HG03521 (cell line): ENCODE data around the gene ARHGAP21.

Experiments used
- ATAC-seq: cut with Tn5 transposase; IDR thresholded peaks from one replicate; pipeline ENCODE4 v1.9.1; 2021; ENCODE audit warnings: mild to moderate bottlenecking, moderate library complexity; ENCODE audit not compliant: unreplicated experiment

ARHGAP21 gene

DNA sequence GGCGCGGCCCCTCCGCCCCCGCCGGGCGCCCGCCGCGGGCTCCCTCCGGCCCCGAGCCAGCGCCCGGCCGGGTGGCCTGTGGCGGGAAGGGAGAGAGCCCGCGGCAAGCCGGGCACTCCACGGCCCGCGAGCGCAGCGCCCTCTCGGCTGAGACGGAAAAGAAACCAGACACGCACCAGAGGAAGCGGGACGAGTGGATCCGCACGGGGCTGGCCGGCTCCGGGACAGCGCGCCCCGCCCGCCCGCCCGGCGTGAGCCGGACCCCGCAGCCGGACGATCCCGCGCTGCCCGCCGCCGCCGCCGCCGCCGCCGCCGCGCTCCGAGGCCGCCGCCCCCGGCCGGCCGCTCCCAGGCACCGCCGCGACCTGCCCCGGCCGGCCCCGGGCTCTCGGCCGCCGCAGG lies 300 bp downstream of the ARHGAP21 start:
- ATAC-seq: peak; percentile 17

DNA sequence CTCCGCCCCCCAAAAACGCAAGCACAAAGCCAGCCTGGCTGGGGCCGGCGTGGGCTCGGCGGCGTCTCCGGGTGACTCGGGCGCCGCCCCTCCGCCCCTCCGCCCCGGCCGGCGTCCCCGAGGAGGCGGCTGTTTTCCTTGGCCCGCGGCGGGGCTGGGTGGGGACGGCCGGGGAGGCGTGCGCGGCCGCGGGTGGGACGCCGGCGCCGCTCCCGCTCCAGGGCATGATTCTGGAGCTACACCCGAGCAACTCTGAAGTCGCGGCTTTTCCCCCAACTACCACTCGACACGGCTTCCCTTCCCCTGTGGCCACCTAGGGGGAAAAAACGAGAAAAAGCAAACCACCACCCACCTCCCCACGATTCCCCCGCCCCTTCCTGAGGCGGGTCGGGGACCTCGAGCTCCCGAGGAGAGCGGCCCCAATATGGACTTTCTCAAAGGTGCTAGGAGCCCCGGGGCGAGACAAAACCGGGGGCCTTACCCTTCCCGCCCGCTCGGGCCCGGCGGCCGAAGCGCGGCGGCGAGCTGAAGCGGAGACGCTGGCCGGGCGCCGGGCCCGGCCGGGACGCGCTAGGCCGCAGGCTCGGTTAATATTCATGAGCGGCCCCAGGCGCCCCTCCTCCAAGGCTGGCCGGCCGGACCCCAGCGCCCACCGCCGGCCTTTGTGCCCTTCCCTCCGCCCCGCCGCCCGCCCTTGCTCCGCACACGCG lies 856 bp downstream of the ARHGAP21 start:
- peak; percentile 16 for ATAC-seq

DNA sequence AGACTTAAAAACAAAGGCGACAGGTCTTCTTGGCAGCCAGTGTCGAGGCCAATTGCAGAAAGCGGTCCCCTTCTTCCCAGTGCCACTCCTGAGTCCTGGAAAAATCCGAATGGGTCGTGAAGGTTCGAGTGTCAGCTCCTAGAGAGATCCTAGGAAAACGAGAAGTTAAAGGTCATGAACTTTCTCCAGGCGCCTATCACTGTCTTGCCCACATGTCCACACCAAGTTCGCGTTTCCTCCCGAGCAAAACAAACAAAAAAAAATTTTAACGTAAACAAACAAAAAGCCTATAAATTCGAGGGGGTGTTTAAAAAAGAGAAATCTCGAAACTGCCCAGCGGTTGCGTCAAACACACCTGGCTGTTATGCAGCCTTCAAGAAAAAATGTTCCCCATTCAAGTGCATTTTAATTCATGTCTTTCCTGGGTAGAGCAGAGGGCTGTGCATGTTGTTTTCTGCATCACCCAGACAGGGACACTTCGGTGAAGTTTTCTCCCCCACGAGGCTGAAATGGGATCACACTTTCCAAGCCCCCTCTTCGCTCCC lies 1.5 kb downstream of the ARHGAP21 start:
- ATAC-seq: peak; percentile 0

DNA sequence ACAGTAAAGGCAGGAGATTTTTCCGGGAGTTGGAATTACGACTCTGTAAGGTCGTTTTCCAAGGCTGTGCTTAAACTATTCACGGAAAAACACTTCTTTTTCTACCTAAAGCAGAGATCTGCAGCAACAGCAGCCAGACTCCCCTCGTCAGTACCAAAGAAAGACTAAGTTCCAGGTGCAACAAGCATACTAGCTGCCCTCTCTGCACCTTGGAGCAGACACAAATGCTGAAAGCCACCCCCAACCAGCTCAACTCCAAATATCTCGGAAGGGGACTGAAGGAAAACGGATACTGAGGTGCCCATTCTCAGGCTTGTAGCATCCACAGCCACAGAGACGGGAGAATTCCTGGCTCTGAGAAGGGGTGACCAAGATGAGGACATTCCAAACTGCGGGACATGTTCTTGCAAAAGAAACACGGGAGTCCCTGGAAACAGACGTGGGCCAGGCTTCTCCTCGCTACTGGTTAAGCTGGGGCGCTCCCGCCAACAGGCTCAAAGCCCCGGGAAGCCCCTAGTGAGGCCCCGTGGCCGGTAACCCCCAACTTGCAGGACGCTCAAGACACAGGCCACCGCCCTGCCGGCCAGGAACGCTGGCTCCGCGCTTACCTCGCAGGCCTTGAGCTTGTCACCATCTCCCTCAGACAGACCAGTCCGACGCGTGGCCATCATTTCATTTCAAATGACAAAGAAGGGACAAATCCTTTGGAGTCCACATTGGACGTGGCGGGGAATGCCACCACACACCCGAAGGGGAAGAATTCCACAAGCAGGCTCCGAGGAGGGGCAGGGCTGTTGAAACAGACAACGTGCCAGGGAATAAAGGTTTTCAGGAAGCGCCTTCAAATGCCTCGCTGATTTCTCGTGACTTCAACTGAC lies 2.2 kb downstream of the ARHGAP21 start:
- ATAC-seq: no peak

DNA sequence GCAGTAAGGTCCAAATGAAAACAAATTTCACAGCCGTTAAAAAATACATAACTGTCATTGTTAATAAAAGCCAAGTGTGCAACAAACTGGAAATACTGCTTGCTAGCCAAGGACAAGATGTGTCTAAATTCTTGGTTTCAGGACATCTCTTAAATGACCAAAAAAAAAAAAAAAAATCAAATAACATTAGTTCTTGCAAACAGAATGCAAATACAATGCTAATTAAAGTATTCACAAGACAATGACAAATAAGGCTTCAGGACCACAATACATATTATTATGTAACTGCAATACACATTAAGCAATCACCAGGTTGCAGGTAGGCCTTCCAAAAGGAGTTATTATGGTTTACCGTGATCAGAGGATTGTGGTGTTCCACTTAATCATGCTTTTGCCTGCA lies 3.6 kb downstream of the ARHGAP21 start:
- ATAC-seq: no peak

DNA sequence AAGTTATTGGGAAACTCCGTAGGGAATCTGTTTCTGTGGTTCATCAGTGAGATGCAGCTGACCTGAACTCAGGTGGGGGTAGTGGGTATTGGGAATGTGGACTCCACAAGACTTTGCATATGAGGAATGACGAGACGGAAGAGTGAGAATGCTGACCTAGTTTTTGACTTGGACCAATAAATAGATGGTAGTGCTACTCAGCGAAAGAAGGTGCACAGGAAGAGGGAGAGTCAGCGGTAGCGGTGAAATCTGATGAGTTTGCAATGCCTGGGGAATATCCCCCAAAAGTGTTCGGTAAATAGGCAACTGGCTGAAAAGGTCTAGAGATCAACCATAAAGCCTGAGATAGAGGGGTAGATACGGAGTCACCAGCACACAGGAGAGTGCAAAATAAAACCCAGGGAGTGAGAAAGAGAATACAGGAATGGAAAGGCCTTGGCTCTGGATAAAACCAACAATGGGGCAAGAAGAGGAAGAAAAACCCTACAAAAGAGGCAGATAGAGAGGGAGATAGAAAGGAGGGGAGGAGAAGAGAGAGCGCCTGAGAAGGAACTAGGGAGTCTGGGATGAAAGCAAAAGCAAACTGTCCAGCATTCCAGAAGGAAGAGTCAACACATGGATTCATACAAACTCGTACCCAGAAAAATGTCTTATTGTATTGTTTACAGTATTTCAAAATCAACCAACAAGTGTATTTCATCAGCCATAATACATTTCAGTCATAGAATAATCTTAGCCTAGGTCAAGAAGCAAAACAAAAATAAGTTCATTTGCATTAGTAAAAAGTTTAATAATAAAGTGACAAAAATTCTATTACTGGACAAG lies 5.4 kb downstream of the ARHGAP21 start:
- ATAC-seq: no peak

DNA sequence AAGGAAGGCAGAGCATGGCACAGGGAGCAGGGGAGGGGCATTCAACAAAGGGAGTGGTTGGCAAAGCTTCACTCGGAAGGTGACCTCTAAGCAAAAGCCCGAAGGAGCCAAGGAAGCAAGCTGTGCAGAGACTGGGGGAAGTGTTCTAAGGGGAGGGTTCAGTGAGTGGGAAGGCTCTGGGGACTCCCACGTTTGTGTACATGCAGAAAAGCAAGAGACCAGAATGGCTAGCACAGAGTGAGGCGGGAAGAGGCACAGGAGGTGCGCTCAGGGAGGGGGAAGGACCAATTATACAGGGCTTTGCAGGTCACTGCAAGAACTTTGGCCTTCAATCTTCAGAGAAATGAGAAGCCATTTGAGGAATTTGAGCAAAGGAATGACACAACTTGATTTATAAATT lies 7.4 kb downstream of the ARHGAP21 start:
- ATAC-seq: no peak

DNA sequence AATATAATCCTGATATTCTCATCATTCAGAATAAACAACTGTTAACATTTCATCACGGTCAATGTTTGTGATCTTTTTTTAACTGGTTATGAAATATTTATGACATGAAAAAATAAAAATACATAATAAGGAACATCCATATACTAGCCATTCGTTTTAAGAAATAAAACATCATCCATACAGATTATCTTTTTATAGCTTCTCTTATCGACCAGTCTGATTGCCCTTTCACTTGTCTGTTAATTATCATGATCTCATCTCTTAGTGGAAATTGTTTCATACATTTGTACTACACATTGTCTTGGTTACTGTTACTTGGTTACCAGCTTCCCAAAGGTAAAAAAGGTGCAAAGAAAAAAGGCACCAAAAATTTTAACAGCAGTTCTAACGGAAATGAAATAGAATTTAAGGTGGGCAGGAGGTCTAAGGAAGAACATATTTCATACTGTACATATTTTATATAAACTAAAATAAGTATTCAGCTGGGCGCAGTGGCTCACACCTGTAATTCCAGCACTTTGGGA lies 8.4 kb downstream of the ARHGAP21 start:
- no peak for ATAC-seq

DNA sequence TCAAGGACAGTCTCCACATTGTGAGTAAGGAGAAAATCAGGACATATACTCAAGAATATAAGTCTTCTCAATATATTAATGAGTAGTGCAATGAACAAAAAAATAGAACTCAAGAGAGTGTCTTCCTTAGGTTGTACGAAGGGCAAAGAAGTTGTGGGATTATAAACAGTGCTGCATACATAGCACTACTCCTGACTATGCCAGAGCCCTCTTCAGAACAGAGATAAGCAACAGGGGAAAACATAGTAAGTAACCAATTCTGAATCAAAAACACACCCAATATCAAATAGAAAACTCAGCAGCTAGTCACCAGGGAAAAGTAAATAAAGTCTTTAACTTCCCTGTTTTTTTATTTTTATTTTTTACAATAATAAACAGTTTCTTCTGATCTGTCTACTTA lies 10.6 kb downstream of the ARHGAP21 start:
- ATAC-seq: no peak

DNA sequence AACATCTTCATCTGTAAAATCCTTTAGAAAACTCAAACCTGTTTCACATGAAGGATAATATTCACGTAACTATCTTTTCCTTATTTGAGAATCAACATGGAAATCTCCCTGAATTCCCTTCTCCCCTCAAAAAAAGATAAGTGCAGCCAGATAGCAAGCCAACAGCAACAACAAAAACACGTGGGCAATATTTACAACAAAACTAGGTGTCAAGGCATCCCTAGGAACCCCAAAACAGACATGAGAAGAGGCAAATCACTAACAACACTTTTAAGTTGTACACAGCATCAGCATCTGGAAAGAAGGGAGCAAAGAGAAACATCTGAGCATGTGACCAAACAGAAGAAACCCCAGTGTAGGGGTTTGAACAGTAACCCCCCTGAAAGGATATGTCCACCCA lies 12.2 kb downstream of the ARHGAP21 start:
- ATAC-seq: no peak

DNA sequence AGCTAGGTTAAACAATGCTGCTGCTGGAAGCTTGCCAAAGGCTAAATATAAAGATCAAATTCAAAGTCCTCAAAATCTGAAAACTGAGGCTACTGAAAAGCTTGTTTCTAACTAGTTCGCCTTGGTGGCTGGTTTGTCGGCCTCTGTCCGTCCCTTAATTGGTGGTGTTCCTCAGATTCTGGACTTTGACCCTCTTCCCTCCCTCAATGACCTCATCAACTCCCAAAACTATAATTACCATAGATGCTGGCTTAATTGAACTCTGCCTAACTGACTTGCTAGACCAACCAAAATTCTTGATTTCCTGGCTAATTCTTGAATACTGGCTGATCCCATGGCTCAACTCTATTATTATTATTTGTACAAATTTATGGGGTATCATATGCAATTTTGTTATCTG lies 15.6 kb downstream of the ARHGAP21 start:
- ATAC-seq: no peak

DNA sequence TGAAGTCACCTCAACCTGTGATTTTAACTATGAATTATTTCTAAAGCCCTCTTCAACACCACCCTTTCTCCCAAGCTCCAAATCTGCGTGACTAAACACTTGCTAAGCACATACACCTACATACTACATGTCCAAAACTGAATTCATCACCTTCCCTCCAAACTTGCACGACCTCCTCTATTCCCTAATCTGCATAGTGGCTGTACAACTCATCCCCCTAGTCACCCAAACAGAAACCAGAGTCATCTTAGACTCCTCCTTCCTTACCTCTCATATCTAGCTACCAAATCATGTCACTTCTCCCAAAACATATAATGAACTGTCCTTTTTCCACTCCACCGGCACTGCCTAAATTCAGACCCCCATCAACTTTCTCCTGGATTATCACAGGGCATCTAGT lies 16.2 kb downstream of the ARHGAP21 start:
- ATAC-seq: peak; percentile 46

DNA sequence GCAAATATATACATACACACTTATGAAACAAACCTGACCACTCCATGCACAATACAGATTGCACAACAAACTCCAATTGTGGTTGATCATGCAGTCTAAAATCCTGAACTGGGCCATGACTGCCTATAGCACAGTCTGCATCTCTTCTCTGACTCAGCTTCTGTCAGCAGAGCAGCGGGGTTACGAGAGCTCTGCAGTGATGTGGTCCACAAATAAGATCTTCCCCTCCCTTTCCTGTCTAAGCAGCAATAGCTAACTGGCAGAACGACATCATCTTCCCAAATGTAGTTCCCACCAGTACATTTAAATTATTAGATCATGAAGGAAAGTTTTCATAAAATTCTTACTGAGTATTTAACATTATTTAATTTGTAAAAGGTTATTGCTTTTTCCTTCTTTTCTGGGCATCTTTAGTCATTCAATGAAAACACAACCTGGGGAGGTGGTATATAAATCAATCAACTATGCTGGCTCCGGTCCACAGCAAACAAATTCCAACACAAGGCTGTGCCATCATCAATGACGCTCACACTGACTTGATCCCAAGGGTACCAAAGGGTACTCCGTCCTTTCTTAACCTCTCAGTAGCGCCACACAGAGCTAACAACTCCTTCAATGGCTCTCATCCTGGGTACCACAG lies 17.1 kb downstream of the ARHGAP21 start:
- ATAC-seq: peak; percentile 54

DNA sequence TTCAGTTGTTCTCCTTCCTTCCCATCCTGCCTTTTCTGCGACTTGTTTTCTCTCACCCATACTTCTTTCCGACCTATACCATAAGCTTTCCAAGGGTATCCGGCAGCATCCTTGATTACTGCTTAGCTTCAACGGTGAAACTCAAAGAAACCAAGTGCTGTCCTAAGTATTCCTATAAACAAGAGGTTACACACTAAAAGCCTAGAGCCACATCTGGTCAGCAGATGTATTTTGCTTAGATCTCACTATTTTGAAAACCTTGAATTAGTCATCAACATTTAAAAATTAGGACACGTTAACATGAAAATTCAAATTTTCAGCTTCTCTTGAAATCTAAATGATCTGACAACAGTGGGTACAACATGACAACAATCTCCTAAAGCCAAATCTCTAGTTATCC lies 20.0 kb downstream of the ARHGAP21 start:
- ATAC-seq: no peak

DNA sequence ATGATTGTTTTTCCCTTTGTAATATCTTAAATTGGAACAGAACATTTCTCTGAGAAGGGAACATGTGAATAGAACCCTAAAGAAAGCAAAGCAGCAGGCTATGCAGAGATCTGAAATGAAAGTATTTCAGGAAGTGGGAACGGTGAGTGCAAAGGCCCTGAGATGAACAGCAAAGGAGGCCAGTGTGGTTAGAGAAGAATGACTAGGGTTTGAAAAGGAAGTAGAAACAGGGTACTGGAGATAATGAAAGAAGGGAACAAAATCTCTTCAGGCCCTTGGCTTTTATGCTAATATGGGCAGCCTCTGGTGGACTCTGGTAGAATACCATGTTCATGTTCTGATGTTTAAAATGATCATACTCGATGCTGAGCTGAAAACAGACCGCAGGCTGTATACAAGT lies 22.2 kb downstream of the ARHGAP21 start:
- ATAC-seq: peak; percentile 75

DNA sequence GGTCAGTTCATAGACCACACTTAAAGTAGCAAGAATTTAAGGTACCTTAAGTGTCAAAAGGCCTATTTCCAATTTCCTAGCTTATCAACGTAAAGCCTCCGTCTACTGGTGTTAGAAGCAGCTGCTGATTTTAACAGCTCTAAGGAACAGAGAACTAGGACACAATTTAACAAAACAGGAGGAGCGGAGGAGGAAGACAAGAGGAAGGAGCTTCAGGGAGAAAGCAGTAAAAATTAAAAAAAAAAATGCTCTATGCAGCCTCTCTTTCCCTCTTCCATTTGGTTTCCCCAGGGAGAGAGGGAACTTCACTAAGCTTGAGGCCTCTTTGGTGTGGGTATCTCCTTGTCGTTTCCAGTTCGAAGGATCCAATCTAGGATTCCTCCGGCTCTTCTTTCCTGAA lies 22.7 kb downstream of the ARHGAP21 start:
- ATAC-seq: no peak

DNA sequence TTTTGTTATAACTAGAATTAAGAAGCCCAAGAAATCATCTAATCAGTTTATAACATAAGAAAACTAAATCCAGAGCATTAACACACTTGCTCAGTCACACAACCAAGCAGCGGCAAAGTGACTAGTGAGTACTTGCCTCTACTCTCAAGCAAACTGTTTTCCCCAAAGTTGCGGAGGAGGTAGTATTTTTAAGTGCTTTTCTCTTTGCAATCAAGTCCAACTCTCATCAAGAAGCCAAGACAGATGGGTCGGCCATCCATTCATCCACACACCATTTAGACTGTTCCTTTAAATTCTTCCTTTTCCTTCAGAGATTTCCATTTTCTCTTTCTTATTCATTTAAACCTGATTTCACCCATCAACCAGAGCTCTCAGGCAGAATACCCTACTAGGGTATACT lies 25.4 kb downstream of the ARHGAP21 start:
- ATAC-seq: no peak

DNA sequence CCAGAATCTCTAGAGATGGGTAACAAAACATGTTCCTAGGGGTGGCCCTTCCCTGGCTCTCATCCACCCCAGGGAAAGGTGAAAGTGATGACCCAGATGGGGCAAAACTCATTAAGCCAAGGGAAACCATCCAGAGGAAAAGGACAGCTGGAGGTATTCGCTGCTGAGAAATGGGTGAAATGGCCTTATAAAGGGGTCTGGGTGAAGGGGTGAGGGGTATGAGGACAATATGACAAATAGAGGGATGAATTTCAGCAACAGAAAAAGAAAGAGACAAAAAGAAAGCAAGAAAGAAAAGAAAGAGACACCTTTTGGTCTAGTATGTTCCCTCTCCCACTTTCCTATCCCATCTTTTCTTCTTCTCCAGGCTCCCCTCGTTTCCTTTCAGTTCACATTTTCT lies 26.6 kb downstream of the ARHGAP21 start:
- no peak for ATAC-seq

DNA sequence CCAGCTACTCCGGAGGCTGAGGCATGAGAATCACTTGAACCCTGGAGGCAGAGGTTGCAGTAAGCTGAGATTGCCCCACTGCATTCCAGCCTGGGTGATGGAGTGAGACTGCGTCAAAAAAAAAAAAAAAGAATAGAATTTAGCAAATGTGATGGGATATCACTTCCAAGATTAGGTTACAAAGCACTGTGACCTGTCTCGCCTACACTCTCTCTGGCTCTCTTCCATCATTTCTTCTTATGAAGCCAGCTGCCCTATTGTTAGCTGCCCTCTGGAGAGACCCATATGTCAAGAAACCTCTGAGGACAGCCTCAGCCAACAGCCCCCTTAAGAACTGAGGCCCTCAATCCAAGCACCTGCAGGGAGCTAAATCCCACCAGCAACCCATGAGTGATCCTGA lies 28.2 kb downstream of the ARHGAP21 start:
- no peak for ATAC-seq

DNA sequence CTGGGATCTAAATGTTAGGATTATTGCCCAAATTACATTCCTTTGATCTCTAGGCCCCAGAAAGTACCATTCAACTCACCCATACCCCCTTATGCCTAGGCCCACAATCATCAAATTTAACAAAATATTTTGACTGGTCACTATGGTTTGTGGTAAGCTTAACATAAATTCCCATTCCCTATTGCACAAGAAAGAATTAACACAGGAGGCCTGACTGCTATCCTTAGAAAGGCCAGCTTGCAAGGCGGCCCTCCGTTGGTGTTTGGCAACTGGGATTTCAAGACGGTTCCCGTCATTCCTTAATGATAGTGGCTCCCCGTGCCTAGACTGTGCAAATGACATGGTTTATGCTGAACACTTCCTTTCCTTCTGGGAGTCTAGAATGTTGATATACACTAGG lies 29.6 kb downstream of the ARHGAP21 start:
- ATAC-seq: no peak
